GM18861 (cell line): ENCODE results near the gene NFX1.

Experiments used
- ATAC-seq: cut with Tn5 transposase; IDR thresholded peaks from one replicate; pipeline ENCODE4 v1.9.1; 2021; ENCODE audit not compliant: unreplicated experiment

The NFX1 gene

DNA sequence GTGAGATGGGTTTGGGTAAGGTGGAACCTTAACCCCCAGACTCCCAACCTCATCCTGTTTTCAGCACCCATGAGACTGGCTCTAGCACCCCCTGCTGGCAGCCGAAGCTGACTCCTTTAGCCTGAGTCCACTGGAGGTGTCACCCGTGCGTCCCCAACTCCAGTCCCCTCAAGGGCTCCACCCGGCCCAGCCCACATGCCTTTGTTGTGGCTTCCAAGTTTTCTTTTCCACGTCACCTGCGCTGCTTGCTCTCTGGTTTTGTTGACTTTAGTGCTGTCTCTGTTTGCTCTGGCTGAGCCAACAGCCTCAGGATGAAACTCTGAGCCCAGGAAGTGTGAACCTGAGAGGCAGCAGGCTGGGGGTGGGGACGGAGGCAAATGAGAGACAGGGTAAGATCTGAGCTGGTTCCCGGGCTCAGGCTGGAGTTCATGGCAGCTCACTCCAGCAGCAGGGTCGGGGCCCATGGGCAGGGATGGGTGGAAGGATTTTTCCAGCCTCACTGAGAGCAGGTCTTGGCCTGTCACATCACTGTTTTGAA, 125.3 kb downstream of the NFX1 start:
- no peak for ATAC-seq

DNA sequence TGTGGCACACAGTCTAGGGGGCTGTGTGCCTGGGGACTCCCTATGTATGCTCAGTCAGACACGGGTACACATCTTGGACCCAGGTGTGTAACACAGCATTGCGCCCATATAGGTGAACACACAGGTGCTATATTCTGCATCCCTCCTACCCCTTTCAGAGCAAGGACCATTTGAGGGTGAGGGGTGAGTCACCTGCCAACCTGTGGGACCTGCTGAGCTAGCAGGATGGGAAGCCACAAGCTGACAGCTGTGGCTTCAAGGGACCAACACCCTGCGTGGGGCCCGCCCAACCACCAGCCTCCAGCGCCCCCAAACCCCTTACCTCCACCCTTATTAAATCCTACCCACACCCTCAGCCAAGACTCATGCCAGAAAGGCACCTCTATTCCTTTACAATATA, 126.7 kb downstream of the NFX1 start:
- no peak for ATAC-seq

DNA sequence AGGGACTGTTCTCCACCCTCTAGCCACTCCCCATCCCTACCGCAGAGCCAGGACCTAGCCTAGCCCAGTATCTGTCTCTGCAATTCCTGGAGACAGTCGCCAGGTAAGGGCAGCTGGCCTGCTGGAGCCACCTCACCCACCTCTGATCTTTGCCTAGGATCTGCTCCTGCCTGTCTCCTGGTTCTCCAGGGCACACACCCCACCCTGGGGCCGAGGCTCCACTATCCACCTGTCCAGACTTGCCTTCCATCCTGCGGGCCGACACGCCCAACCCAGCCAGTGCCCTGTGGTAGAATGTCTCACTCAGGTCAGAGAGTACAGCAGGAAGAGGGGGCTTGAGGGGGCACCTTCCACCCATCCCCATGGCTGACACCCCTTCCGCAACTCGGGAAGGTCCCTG, 127.8 kb downstream of the NFX1 start:
- no peak for ATAC-seq

DNA sequence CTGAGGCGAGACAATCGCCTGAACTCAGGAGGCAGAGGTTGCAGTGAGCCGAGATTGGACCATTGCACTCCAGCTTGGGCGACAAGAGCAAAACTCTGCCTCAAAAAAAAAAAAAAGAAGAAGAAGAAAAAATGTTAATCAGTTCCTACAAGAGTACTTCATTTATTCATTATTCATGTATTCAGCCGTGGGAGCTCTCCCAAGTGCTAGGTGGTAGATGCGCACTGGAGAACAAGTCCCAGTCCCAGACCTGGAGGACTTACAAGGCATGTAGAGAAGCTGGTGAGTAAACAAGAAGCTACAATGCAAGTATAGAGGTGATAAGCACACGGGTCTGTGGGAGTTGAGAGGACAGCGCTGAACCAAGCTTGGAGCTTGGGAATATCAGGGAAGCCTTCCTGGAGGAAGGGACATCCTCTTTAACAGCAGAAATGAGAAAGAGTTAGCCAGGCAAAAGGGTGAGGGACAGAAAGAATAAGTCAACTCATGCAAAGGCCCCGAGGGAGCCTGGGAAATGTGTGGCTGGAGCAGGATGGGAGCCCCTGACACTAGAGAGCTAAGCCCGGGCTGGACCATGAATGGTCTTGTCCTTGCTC, 129.5 kb downstream of the NFX1 start:
- no peak for ATAC-seq
